GM23338 (cell line): ENCODE results near the gene TMEM37. TPM values are rescaled to one million over a fixed set of nuclear protein-coding genes. Genes with fewer than 3 reads are reported as not detected.

Experiments
- ATAC-seq: fragments of 200-7000 bp; cut with Tn5 transposase; 3 replicates; pipeline ENCODE4 v1.9.1; 2020
- DNase-seq: peaks from one replicate; pipeline ENCODE4 v3.0.0-alpha.2; 2015; ENCODE audit warnings: low spot score
- H2AFZ ChIP-seq: fragments of 200-600 bp; sonication (generic); 2 replicates; pipeline ENCODE4 v1.8.0; 2016; ENCODE audit warnings: antibody characterized with exemption, mild to moderate bottlenecking, moderate library complexity
- H3F3A ChIP-seq: fragments of 200-600 bp; sonication (generic); replicated peaks from 2 replicates; pipeline ENCODE4 v1.8.0; 2017; ENCODE audit warnings: antibody characterized with exemption, mixed run types, low read depth
- H3K27ac ChIP-seq: fragments of 200-600 bp; sonication (generic); 2 replicates; pipeline ENCODE4 v1.6.1; 2016; ENCODE audit warnings: low read depth
- H3K27me3 ChIP-seq: fragments of 200-600 bp; sonication (generic); 2 replicates; pipeline ENCODE4 v1.8.0; 2016; ENCODE audit warnings: mild to moderate bottlenecking, mixed run types, moderate library complexity; ENCODE audit not compliant: insufficient read depth
- H3K36me3 ChIP-seq: fragments of 200-600 bp; sonication (generic); 2 replicates; pipeline ENCODE4 v1.8.0; 2016; ENCODE audit warnings: mild to moderate bottlenecking; ENCODE audit not compliant: insufficient read depth
- H3K4me1 ChIP-seq: fragments of 200-600 bp; sonication (generic); 2 replicates; pipeline ENCODE4 v1.8.0; 2016; ENCODE audit warnings: mild to moderate bottlenecking, moderate library complexity; ENCODE audit not compliant: insufficient read depth
- H3K4me2 ChIP-seq: fragments of 200-600 bp; sonication (generic); 2 replicates; pipeline ENCODE4 v1.7.1; 2017; ENCODE audit warnings: mixed run types
- H3K4me3 ChIP-seq: fragments of 200-600 bp; sonication (generic); 2 replicates; pipeline ENCODE4 v1.6.1; 2016; ENCODE audit warnings: mixed run types
- H3K79me2 ChIP-seq: fragments of 200-600 bp; sonication (generic); replicated peaks from 2 replicates; pipeline ENCODE4 v1.8.0; 2017; ENCODE audit warnings: mild to moderate bottlenecking; ENCODE audit not compliant: insufficient read depth
- H3K9me2 ChIP-seq: fragments of 200-600 bp; sonication (generic); 2 replicates; pipeline ENCODE4 v1.8.0; 2017; ENCODE audit not compliant: insufficient read depth
- H4K20me1 ChIP-seq: fragments of 200-600 bp; sonication (generic); replicated peaks from 2 replicates; pipeline ENCODE4 v1.8.0; 2017; ENCODE audit warnings: mild to moderate bottlenecking; ENCODE audit not compliant: insufficient read depth
- H3K27ac Mint-ChIP-seq: 2 replicates; pipeline ENCODE4 v1.8.0; 2020; ENCODE audit warnings: inconsistent platforms, mild to moderate bottlenecking, moderate library complexity, mixed read lengths
- H3K27me3 Mint-ChIP-seq: 3 replicates; pipeline ENCODE4 v1.8.0; 2022; ENCODE audit warnings: low read depth, mild to moderate bottlenecking, moderate library complexity, mixed read lengths, inconsistent platforms; ENCODE audit not compliant: insufficient read depth, poor library complexity
- H3K36me3 Mint-ChIP-seq: 3 replicates; pipeline ENCODE4 v1.8.0; 2021; ENCODE audit warnings: low read depth, mild to moderate bottlenecking, inconsistent platforms, moderate library complexity, mixed read lengths
- H3K4me1 Mint-ChIP-seq: 3 replicates; pipeline ENCODE4 v1.8.0; 2020; ENCODE audit warnings: mild to moderate bottlenecking, inconsistent platforms, mixed read lengths
- H3K4me3 Mint-ChIP-seq: 3 replicates; pipeline ENCODE4 v1.8.0; 2021; ENCODE audit warnings: moderate library complexity, mild to moderate bottlenecking, inconsistent platforms, mixed read lengths
- H3K9me3 Mint-ChIP-seq: 3 replicates; pipeline ENCODE4 v1.8.0; 2020; ENCODE audit warnings: moderate library complexity, mild to moderate bottlenecking, inconsistent platforms, mixed read lengths
- CREB1 ChIP-seq: fragments of 250-450 bp; sonication (Bioruptor Pico); IDR thresholded peaks from 2 replicates; pipeline ENCODE4 v1.5.0; 2020; ENCODE audit warnings: low read depth, mild to moderate bottlenecking, moderate library complexity
- CTCF ChIP-seq, 2 experiments: fragments of 200-600 bp in 1 of 2; sonication (generic) in 1 of 2; conservative IDR thresholded peaks; 2 replicates each; pipeline versions ENCODE4 v1.5.1 to v1.6.1; 2016 to 2017; ENCODE audit warnings: antibody characterized with exemption in 2 of 2, low read depth in 2 of 2, mild to moderate bottlenecking in 2 of 2, moderate library complexity in 1 of 2
- ETS1 ChIP-seq: IDR thresholded peaks from 2 replicates; pipeline ENCODE4 v1.6.1; 2016; ENCODE audit warnings: antibody characterized with exemption
- EZH2 ChIP-seq: fragments of 200-600 bp; sonication (generic); IDR thresholded peaks from one replicate; pipeline ENCODE4 v1.8.0; 2017; ENCODE audit warnings: antibody characterized with exemption, mild to moderate bottlenecking, low read depth; ENCODE audit not compliant: unreplicated experiment
- EZH2phosphoT487 ChIP-seq: fragments of 200-600 bp; sonication (generic); IDR thresholded peaks from one replicate; pipeline ENCODE4 v1.8.1; 2018; ENCODE audit warnings: antibody characterized with exemption; ENCODE audit not compliant: unreplicated experiment
- JUNB ChIP-seq: IDR thresholded peaks from one replicate; pipeline ENCODE4 v1.6.1; 2016; ENCODE audit warnings: antibody characterized with exemption; ENCODE audit not compliant: unreplicated experiment
- NANOG ChIP-seq: IDR thresholded peaks from 2 replicates; pipeline ENCODE4 v1.6.1; 2016; ENCODE audit warnings: antibody characterized with exemption, borderline replicate concordance
- POLR2AphosphoS5 ChIP-seq: IDR thresholded peaks from 2 replicates; pipeline ENCODE4 v1.6.1; 2016; ENCODE audit warnings: antibody characterized with exemption, low read depth
- REST ChIP-seq: IDR thresholded peaks from one replicate; pipeline ENCODE4 v1.6.1; 2018; ENCODE audit warnings: antibody characterized with exemption; ENCODE audit not compliant: unreplicated experiment
- STAT1 ChIP-seq: IDR thresholded peaks from one replicate; pipeline ENCODE4 v1.6.1; 2016; ENCODE audit warnings: antibody characterized with exemption; ENCODE audit not compliant: unreplicated experiment
- ZNF114 ChIP-seq: fragments of 250-450 bp; sonication (Bioruptor Pico); IDR thresholded peaks from 2 replicates; pipeline ENCODE4 v1.5.0; 2020; ENCODE audit warnings: mild to moderate bottlenecking, moderate library complexity
- ZNF331 ChIP-seq: fragments of 250-450 bp; sonication (Bioruptor Pico); IDR thresholded peaks from 2 replicates; pipeline ENCODE4 v1.5.0; 2020; ENCODE audit warnings: low read depth, mild to moderate bottlenecking, moderate library complexity
- ZNF462 ChIP-seq: fragments of 250-450 bp; sonication (Bioruptor Pico); IDR thresholded peaks from 2 replicates; pipeline ENCODE4 v1.5.0; 2020; ENCODE audit warnings: mild to moderate bottlenecking, moderate library complexity
- polyA plus RNA-seq: library from polyadenylated mRNA; unstranded; fragments of >200 nt; fragmentation: Nextera tagmentation; extraction: Ambion mirVana; gene quantifications from 2 replicates; pipeline ENCODE4 v1.2.1, GENCODE V29; 2016
- total RNA-seq: library from RNA; depleted of rRNA; stranded (reverse); fragments of >200 nt; shearing (Covaris generic); gene quantifications from 2 replicates; pipeline ENCODE4 v1.2.3, GENCODE V29; 2014

TMEM37 gene
- total and polyA plus RNA-seq, 2 experiments from 2014 or later: 8.6 to 8.8 TPM

GRCh38 chr2:119485336-119486110 is 53.9 kb downstream of the TMEM37 start:
- no peak for ATAC-seq
- no peaks in the 10 kb centered on the region for H3K4me1 ChIP-seq
- no peaks in the 10 kb centered on the region for H3K9me2 ChIP-seq
- DNase-seq: no peak
- no peak overlapping the region for H3K4me3 ChIP-seq
- H3K79me2 ChIP-seq: no peaks in the 10 kb centered on the region
- no peak overlapping the region for H3K4me2 ChIP-seq
- H3K36me3 Mint-ChIP-seq: no peaks in the 10 kb centered on the region
- no peaks in the 10 kb centered on the region for H3K9me3 Mint-ChIP-seq
- no peak overlapping the region for H3K4me3 Mint-ChIP-seq
- H3F3A ChIP-seq: no peaks in the 10 kb centered on the region
- H2AFZ ChIP-seq: no peak overlapping the region
- H3K27ac Mint-ChIP-seq: no peak overlapping the region
- H3K4me1 Mint-ChIP-seq: peaks cover 19% of the 10 kb centered on the region
- H3K27me3 ChIP-seq: no peaks in the 10 kb centered on the region
- H4K20me1 ChIP-seq: no peaks in the 10 kb centered on the region
- no peak for TF ChIP-seq CREB1 (CRISPR knock-in tag)
- TF ChIP-seq STAT1: no peak
- TF ChIP-seq ZNF331 (CRISPR knock-in tag): no peak
- no peak for TF ChIP-seq REST
- TF ChIP-seq EZH2: no peak
- TF ChIP-seq ETS1: no peak
- no peak for TF ChIP-seq ZNF462 (CRISPR knock-in tag)
- no peak for TF ChIP-seq NANOG
- TF ChIP-seq EZH2phosphoT487: no peak
- TF ChIP-seq CTCF (conservative IDR thresholded peaks at IDR 0.05; ENCODE audit: low read depth in 2 of 2): no peak
- no peak for TF ChIP-seq POLR2AphosphoS5
- no peak for TF ChIP-seq JUNB
- TF ChIP-seq ZNF114 (CRISPR knock-in tag): no peak
- H3K36me3 ChIP-seq: no peaks in the 10 kb centered on the region
- peaks cover 11% of the 10 kb centered on the region for H3K27me3 Mint-ChIP-seq
- H3K27ac ChIP-seq: no peak overlapping the region
